NCI-H2171 (cell line): ENCODE data around the gene SDK2.

Experiments
- DNase-seq: peaks from one replicate; lab custom pipeline; 2025; lab: John Stamatoyannopoulos, UW

The SDK2 gene

DNA sequence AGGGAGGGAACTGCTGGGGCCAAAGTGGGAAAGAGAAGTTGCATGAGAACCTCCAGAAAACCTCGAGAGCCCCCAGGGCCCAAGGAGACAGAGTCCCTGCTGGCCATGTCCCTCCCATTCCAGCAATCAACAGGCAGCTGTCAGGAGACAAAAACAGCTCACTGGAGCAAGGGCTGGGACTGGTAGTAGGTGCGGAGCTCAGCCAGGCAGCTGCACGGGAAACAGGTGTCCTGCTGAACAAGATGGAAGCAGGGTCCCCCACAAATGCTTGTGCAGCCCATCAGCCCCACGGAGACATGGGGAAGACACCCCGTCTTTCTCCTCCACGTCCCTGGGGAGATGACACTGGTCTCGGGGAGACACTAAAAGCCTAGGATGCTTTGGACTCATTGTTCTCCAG is 34.5 kb downstream of the SDK2 start:
- no peak for DNase-seq

DNA sequence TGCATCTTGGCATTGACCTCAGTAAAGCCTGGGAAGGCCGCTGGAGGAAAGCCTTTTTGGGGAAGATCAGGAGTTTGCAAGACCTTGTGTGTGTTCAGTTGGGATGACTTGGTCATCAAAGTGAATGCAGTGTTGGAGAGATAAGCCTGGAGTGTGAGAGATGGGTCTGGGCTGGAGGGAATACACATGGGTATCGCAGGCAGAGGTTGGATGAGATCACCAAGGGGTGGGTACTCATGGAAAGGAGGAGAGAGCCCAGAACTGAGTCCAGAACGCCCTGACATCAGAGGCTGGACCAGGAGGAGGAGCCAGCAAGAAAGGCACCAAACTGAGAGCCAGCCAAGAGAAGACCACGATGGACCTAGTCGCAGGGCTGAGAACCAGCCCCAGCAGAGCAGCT is 35.2 kb downstream of the SDK2 start:
- DNase-seq: no peak

DNA sequence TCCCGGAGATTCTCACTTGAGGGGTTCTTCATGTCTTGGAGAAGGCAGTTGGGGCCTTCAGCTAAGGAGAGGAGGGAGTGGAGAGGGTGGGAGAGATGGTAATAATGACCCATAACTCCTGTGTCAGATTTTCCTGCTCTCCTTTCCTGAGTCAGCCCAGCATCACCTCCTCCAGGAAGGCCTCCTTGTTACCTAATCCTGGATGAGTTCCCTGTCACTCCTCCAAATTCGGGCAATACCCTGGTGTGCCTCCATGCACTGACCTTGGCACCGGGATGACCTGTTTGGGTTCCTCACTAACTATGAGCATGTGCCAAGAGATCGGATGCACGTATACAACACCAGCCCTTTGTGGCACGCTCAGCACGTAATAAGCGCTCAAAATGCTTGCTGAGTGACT is 38.8 kb downstream of the SDK2 start:
- no peak for DNase-seq

DNA sequence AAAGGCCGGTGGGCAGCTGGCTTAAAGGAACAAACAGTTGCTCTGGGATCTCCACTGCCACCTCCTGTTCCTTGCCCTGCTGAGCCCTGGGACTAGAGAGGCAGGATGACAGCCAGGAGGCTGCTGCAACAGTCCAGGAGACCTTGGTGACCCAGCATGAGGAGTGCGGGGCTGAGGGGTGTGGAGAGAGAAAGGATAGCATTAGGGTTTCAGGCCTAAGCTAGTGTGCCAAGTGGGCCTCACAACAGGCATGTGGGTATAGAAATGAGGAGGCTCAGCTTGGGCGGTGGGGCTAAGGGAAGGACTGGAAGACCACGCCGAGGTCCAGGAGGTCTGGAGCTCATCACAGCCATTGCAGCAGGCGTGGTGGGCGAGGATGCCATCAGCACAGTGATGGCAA is 39.8 kb downstream of the SDK2 start:
- no peak for DNase-seq

DNA sequence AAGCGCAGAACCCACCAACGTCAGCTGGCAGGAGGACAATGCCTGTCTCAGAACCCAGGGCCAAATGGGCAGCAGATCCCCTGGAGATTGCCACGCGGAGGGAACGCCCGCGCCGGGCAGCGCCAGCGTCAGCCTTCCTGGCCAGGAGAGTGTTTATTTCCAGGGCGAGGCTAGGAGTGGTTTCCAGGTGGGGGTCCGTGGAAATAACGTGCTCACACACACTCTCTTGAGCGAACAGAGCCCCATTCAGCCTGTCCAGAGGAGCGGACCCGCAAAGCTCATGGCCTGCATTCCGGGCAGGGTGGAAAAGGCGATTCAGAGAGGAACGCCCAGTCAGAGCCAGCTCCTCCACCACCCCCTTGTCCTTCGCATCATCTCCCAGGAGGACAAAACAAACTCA is 40.3 kb downstream of the SDK2 start:
- DNase-seq: no peak

DNA sequence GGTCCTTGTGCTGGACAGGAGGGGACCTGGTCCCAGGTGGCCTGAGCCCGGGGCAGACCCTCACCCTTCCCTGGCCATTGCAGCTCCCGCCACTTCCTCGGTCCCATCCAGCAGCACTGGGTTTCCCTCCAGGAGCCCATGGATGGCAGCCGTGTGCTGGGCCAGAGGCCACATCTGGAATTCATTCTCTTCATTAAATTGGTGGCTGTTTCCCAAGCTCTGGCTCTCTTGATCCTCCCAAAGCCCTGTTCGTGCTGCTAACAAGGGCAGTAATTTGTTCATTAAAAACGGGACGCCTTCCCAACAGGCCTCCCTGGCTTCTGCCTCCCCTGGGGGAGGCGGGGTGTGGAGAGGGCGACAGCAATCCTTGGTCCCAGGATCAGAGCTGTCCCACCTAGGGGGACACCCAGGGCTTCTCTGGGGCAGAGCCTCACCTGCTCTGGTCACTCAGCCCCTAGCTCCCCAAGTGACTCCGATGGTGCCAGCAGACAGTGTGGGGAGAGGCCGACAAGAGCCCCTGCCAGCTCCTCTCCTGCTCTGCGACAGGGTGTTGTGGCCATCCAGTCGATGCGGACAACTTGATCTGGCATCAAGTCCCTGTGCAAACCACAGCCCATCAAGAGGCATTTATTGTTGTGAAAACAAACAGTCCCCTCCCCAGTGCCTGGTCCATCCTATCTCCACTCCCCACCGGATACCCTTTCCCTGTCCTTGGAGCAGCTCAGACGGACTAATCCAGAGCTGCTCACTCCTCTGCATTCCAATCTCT is 44.0 kb downstream of the SDK2 start:
- no peak for DNase-seq

DNA sequence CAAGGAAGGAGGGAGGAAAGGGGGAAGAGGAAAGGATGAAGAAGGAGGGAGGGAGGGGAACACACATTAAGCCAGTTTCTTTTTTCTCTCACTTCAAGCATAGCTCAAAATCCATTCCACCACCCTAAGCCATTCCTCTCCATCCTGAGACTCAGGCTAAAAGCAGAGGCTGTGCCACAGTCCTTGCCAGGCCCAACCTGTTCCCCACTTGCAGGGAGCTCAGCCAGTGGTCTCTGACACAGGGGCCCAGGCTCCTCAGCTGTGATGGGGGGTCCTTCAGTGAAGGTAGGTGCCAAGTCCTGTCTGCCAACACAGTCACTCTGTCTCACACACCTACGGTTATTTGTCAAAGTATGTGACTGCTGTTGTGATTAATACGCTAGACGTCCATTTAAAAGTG is 44.6 kb downstream of the SDK2 start:
- DNase-seq: no peak

DNA sequence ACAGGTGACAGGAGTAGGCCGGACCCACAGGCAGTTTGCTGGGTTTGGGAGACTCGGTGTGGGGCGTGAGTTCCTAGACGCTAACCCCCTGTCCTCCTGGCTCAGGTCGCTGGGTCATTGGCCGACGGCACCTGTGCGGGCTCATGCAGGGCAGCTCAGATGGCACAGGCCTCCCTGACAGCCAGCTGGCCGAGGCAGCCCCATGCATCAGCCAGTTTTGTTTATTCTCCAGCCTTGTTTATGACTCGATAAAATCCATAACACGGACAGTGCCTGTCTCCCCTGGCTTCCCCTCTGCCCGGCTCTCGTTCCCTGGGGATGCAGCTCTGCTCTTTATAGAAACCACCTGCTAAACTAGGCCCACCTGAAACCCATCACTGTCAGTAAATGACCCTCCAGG is 46.0 kb downstream of the SDK2 start:
- DNase-seq: no peak

DNA sequence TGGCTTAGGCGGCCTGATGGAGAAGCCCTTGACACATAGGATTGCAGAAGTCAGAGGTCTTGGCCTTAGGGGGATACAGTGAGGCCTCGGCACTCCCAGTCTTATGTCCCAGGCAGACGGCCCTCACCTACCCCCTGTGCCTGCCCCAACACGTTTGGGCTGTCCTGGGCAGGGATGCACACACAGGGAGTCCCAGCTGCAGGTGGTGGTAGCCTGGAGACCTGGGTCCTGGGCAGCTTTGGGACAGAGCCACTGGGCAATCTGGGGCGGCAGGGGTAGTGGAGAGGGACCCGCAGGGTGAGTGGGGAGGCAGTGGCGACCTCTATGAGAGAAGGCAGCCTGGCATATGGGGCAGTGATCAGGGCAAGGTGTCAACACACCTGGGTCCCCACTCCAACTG is 48.3 kb downstream of the SDK2 start:
- no peak for DNase-seq

DNA sequence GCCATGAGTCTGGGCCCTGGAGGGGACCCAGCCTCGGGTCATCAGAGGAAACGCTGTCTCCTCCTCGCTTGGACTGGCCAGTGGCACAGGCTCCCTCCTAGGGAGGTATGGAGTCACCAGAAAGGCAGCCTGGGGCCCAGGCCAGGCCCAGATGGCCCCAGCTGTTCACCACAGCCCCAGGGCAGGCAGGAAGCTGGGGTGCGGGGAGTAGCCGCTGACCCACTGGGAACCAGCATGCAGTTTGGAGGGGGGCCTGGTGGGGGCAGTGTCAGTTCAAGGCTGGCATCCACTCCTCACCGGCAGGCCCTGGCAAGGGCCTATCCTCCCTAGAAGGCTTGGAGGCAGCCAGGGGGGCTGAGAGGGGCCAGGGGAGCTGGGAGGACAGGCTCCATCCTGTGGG is 48.8 kb downstream of the SDK2 start:
- no peak for DNase-seq

DNA sequence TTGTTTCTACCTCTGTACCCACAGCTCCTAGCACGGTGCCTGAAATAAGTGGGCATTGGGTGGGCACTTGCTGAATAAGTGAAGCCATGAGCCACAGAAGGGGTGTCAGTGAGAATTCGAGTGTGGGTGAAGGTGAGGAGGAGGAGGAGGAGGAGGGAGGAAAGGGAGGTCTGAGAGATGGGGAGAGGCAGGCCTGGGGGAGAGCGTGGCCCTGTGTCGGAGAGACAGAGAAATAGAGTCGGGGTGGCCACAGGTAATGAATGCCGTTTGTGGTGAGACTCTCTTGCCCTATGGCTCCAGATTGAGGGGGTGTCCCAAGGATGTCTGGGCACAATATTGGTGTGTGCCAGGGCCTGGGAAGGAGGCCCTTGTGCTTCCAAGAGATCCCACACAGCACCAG is 49.2 kb downstream of the SDK2 start:
- no peak for DNase-seq

DNA sequence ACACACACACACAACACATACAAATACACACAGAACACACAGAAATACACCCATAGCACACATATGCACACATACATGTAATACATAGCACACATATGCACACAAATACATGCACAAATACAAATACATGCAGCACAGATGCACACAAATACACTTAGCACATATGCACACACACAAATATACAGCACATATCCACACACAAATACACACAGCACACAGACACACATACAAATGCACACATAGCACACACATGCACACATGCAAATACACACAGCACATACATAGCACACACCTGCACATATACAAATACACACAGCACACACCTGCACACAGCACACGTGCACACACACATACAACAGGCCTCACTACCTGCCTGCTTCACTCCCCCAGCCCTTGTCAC is 49.6 kb downstream of the SDK2 start:
- DNase-seq: no peak

DNA sequence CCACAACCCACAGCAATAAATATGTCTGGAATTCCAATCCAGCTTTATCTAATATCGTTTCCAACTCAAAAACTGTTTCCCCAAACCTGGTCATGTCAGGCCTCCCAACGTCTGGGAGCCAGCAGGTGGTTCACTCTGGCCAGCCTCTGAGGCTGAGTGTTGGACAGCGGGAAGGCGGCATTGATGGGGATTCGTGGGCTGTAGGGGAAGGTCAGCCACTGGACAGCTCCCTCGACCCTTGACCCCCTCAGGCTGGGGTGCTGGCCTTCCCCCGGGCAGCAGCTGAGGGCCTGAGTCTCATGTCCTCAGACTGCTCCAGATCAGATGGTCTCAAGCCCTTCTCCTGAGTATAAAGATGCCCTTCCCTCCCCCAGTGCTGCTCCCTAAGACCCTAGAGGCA is 50.2 kb downstream of the SDK2 start:
- no peak for DNase-seq

DNA sequence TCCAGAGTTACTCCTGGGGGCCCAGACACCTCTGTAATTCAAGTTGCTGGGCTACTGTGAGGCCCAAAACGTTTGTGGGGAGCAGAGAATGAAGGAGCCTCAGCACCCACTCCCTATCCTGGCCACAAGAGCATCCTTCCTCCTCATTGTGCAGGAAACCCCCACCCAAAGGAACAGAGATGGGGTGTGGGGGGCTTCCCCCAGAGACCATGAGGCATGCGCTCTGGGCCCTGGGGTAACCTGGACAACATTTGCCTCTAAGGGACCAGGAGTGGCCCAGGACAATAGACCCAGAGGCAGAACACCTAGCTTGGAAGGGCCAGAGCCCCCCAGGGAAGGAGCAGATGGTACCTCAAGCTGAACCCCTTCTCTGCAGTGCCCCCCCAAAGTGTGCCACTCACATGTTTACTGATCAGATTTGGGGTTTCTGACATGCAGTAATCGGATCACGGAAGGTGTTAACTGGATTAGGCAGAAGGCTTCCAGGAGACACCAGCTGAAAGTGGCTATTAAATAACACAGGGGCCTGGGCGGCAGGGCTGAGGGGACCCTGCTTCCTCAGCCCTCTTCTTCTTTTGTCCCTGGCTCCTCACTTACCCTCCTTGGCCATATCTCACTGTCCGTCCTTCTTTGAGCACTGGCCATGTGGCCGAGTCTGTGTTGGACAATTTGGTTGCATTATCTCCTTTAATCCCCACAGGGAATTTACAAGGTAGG is 50.8 kb downstream of the SDK2 start:
- no peak for DNase-seq

DNA sequence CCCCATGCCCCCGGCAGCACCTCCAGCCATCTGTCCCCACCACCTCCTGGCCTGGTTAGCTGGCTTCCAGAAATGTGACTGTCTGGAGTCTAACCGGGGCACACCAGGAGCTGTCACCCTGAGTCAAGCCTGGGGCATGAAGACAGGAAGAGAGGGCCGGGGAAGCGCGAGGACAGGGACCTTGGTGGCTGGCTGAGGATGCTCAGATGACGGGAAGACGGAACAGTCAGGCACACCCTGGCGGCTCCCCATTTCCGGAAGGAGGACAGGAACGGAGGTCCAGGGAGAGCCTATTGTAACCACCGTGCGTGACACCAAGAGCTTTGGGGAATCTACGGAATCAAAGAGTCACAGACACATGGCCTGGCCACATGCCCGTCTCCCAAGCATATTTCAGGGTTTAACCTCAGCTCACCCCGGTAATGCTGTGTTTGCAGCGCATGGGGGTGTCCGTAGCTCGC is 51.7 kb downstream of the SDK2 start:
- no peak for DNase-seq

DNA sequence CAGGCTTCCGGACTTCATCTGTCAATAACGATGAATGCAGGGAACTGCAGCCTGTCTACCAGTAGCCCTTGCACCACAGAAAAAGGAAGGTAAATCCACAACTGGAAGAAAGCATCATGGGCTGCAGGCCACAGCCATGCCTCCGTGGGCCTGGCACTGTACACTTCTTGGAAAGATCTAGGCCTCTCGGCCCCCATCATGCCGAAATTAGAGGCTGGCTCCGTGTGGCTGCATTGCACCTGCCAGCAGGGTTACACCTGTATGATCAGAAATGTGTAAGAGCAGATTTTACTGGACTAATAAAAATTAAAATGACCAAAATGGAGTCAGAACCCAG is 52.2 kb downstream of the SDK2 start:
- DNase-seq: no peak

DNA sequence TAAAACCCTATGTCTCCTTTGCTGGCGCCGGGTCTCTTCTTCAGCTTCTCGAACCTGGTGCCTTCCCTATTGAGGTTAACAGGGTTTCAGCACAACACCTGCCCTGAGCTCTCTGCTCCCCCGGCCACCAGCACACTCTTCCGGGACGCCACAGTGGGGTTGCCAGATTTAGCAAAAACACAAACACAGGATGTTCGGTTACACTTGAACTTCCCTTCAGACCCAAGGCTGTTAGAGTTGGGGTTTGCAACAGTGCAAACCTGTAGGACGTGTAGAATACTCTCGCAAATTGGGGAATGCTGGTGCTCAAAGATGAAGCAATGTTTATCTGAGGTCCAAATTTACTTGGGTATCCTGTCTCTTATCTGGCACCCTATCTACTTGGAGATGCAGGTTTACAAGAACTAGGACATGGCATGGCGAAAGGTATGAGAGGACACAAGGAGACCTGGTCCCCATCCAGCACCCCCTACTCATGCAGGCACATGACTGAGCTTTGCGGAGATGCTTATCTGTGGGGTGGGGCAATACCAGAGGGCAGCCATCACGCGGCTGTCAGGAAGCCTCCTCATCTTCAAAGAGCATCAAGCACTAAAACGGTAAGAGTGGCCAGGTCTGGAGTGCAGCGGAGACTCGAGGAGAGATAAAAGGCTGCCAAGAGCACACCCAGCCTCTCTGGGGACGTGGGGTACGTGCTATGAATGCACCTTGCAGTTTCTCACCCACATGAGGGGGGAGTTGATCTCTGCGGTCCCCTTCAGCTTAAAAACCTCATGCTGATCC is 52.8 kb downstream of the SDK2 start:
- DNase-seq: no peak

DNA sequence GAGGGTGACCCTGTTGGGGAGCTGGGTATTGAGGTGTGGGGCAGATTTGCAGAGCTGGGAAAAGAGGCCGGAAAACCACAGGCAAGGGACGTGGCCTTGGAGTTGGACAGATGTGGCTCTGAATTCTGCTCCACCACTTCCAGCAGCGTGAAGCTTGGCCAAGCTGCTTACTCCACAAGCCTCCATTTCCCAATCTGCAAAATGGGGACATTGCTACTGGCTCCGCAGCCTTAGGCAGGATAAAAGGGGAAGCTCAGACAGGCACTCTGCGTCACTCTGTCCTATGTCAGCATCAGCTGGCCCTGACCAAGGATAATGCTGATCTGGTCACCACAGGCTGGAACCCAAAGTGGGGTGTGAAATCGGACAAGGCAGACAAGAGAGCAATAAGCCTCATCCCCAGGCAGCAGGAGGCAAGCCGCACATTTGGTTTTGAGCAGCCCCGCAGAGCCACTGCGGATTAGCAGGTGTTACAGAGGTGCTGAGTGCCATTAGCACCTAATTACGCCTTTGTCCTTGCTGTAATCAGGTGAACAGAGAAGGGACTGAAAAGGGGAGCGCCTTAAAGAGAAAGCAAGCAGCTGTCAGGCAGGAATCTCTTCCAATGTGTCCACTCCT is 54.8 kb downstream of the SDK2 start:
- DNase-seq: peak; percentile 33

DNA sequence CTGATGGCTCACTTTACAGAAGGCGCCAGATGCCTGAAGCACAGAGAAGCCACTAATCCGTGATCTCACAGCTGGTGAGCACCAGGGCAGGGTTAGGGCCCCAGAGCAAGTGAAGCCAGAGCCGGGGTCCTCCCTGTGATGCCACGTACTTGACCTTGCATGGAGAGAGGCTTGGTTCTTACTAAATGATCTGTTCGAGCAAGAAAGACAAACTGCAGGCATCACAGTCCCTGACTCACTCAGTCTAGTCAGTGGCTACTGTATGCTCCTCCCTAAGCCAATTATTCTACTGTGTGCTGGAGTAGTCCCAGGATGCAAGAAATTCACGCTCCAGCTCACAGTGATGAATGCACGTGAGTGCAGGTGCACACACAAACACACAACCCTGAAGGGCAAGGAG is 55.4 kb downstream of the SDK2 start:
- DNase-seq: peak; percentile 63

DNA sequence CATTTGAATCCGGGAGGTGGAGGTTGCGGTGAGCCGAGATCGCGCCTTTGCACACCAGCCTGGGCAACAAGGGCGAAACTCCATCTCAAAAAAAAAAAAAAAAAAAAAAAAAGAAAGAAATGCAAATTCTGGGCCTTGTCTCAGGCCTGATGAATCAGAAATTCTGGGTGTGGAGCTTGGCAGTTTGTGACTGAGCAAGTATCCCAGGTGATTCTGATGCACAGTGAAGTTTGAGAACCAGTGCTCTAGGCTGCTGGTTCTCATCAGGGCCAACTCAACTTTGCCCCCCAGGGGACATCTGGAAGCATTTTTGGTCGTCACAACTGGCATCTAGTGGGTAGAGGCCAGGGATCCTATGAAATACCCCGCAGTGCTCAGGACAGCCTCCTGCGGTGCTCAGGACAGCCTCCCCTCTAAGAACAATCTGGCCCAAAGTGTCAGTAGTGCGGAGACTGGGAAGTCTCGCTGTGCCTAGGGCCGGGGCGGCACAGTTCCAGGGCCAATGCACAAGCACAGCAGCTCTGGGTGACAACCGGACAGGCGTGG is 55.9 kb downstream of the SDK2 start:
- DNase-seq: no peak

DNA sequence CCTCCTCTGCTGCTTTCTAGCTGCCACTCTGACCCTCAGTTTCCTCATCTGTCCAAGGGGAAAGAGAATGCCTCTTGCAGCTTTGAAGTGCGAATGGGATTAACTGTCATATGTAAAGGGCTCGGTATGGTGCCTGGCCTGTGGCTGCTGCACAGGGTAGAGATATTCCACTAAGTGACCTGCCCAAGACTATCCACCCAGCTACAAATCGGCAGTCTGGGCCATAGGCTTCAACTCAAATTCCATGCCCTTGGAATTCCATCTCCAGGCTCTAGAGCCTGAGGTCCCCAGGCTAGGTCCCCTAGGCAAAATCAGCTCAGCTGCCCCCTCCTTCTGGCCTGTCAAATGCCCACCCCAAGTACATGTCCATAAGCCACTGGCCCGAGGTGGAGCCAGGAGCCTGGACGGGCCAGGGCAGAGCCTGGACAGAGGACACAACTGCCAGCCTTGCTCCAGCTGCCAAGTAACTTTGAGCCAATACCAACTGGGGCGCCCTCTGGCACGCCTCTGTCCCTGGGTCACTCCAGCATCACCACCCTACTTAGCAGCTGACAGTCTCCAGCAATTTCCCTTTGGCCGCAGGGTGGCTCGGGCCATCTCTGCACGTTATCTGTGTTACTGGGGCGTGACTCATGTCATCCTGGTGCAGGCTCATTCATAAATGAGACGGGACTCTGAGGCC is 57.2 kb downstream of the SDK2 start:
- DNase-seq: no peak
